NCI-H2227 (cell line): ENCODE results near the gene ZNF394.
A peak's percentile ranks its signal among the peaks of the same experiment; 100 is the strongest.

Source experiments
- DNase-seq: peaks from one replicate; lab custom pipeline; 2025; ENCODE audit not compliant: unreplicated experiment; lab: John Stamatoyannopoulos, UW

The ZNF394 gene

GRCh38 chr7:99453105-99453504 lies 47.0 kb downstream of the ZNF394 start:
- DNase-seq, result no peak

DNA sequence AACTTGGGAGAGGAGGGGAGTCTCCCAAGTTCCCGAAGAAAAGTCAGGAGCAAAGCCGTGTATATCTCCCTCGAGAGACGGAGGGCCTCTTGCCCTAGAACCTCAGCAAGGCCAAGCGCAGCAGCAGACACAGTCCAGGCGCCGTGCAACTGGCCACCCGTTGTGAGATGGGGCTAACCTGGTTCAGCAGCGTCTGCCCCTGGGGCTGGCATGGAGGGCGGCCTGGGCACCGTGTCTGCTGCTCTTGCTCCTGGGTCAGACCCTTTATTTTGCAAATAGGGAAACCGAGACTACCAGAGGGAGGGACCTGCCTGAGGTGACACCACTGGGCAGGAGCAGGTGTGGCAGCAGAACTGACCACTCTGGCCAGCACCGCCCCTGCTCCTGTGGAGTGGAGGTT lies 47.5 kb downstream of the ZNF394 start:
- no peak for DNase-seq

DNA sequence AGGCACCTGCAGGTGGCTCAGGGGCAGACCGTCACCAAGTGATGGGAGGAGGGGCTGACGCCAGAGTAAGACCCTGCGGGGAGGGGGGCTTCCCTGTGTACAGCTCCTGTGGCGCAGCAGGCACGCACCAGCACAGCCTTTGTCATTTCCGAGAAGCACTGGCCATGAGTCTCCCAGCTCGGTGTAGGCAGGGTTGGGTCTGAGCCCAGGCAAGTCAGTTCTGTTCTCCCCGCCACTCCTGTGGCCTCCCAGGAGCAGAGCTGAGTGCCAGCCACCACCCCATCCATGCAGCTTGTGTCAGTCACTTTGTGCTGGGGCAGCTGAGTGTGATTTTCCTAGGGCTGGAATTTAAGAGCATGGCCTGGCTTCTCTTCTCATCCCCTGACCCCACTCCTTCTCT lies 48.1 kb downstream of the ZNF394 start:
- no peak for DNase-seq

DNA sequence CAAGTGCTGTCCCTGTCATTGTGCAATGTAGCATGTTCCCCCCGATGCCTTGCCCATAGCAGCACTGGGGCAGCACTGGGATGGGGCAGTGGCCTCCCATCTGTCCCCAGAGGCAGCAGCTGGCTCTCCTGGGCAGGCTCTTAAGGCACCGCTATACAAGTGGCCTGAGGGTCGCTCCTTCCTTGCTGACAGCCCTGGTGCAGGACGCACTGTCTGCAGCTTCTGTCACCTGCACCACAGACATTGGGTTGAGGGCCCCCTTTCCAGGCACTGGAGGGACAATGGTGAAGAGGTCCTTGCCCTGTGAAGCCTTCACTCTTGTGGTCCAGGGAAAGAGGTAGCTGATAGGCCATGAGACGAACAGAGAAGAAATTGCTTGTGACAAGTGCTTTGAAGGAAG lies 50.8 kb downstream of the ZNF394 start:
- no peak for DNase-seq

DNA sequence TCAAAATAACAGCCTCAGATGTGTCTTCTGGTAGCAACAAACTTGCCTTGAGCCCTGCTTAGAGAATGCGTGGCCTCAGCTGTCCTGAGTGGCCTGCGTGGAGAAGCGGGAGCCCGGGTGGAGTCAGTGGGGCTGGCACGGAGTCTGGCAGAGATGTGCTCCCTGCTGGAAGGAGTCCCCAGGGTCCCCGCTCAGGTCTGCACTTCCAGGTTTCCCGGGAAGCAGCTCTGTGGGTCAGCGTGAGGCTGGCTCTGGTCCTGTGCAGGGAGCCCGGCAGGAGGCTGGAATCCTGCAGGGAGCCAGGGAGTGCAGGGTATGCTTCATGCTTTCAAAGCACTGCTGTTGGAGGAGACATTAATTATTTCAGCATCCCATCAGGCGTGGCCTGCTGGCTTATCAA lies 51.2 kb downstream of the ZNF394 start:
- DNase-seq, result no peak

DNA sequence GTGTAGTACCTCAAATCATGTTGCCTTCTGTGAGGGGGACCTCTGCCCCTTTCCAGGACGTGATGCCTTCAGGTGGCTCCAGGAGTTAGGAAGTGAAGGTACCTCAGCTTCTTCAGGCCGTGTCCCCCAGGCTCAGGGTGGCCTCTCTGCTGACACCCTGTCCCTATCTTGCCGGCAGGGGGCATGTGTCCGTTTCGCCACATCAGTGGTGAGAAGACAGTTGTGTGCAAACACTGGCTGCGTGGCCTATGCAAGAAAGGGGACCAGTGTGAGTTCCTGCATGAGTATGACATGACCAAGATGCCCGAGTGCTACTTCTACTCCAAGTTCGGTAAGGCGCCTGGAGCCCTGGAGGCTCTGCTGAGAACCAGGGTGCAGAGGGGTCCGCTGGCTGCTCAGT lies 52.1 kb downstream of the ZNF394 start:
- DNase-seq, result peak; percentile 15

DNA sequence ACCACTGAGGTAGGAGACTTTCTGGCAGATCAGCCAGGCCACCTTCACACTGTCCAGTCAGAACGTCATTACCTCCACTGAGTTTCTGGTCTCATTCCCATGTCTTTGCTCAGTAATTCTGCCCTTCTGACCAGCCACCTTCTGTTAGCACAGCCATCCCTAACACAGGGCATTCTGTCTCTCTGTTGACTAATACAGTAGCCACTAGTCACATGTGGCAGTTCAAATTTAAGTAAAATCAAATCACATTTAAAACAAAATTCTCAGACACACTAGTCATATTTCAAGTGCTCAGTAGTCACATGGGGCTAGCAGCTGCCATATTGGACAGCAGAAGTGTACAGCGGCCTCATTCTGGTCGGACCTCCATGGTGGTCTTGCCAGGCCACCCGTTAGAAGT lies 54.0 kb downstream of the ZNF394 start:
- no peak for DNase-seq
